Superior temporal gyrus (tissue), 1 donor: ENCODE measurements around the gene KIF3A.

ENCODE experiments used
- DNase-seq: peaks from one replicate; pipeline ENCODE4 v3.0.0-alpha.2; 2016; ENCODE audit errors: extremely low spot score

The KIF3A gene

GRCh38 chr5:132662925-132663770, 74.2 kb downstream of the KIF3A start:
- DNase-seq = no peak

DNA sequence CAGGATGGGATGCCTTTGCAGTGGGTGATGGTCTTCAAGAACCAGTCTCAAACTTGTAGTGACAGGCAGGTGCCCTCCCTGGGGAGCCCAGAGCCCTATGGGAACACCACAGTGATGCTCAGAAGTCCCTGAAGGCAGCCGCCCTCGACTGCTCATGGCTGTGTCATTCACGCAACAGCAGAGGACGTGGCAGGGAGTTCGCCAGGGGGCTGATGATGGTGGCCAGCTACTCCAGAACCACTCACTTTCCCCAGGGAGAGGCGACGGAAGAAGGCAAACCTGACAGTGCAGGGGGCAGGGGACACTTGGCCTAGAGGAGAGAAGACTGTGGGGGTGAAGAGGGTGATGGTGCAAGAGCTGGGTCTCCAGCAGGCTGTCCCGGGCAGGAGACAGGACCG, 75.3 kb downstream of the KIF3A start:
- no peak for DNase-seq

- no peak for DNase-seq
Observed at GRCh38 chr5:132661231-132662003, 75.9 kb downstream of the KIF3A start.

GRCh38 chr5:132659598-132660493, 77.5 kb downstream of the KIF3A start:
- no peak for DNase-seq

DNA sequence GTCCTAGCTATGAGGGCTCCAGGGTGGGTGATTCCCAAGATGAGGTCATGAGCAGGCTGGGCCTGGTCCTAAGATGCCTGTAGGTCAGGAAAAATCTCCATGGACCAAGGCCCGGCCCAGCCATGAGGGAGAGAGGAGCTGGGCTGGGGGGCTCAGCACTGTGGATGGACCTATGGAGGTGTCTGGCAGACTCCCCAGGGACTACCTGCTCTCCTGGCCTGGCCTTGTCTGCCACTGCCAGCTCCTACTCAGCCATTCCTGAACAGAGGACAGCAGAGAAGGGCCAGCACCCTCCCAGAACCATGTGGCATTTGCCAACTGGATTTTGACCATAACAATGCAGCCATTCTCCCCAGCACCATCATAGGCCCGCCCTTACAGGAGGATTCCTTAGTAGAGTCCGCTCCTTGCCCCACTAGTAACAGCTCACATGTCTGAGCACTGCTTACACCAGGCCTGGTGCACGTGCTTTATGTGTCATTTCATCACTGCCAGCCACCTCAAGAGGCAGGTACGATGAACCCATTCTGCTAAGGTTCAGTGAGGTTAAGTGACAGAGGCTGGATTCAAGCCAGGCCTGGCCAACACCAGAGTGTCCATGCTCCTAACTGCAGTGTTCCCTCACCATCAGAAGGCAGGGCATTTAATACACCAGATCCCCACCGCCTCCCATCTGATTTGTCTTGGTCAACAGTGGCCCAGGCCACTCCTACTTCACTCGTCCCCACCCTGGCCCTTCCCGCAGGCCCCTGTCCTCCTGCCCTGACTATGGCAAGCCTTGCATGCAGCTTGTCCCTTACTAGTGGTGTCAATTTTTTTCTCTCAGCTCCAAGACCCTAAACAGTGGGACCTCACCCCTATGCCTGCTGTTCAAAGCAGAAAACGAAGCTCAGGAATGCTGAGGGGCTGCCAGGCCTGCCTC, 78.7 kb downstream of the KIF3A start:
- DNase-seq = no peak

DNA sequence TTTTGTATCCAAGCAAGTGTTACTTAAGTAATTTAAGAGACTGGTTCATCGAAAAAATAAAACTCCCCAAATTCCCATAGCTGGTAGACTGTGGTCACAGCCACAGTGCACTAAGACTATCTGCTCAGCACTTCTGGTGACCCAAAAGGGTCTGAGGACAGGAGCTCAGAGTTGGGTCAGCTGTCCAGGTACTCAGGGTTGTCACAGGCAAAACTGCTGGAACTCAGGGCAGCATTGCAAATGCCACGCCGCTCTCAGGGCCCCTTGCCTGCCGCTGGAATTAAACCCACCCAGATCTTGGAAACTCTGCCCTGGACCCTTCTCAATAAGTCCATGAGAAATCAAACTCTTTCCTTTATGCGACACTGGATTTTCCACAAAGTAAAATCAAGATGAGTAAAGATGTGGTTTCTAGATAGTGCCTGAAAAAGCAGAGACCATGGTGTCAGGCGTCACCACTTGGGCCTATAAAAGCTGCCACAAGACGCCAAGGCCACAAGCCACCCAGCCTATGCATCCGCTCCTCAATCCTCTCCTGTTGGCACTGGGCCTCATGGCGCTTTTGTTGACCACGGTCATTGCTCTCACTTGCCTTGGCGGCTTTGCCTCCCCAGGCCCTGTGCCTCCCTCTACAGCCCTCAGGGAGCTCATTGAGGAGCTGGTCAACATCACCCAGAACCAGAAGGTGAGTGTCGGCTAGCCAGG, 79.5 kb downstream of the KIF3A start, which contains the start of gene IL13:
Gene IL13 (plus strand): TSS at position 498 of the 705 bp plus-strand sequence. CDS start 14 bp downstream, at position 512.
- no peak for DNase-seq

- DNase-seq = no peak
Observed at GRCh38 chr5:132656774-132657355, 80.5 kb downstream of the KIF3A start.

GRCh38 chr5:132655821-132656773, 81.2 kb downstream of the KIF3A start:
- peak; percentile 25 for DNase-seq

DNA sequence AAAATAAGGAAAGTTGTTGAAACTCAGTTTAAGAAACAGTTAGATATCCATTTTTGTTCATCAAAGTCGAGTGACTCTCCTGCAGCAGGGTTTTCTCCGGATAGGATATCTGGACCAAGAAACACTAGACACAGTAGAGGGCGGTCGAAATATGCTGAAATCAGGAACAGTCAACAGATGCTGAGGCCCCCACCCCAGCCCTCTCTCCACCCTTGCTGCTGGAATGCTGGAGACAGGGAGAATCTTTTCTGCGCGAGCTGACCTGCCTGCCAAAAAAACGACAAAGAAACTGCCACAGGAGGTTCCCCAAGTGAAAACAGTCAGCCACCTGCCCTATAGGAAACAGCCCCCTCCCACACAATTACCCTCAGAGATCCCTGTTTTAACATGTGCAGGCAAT, 83.6 kb downstream of the KIF3A start:
- no peak for DNase-seq

DNA sequence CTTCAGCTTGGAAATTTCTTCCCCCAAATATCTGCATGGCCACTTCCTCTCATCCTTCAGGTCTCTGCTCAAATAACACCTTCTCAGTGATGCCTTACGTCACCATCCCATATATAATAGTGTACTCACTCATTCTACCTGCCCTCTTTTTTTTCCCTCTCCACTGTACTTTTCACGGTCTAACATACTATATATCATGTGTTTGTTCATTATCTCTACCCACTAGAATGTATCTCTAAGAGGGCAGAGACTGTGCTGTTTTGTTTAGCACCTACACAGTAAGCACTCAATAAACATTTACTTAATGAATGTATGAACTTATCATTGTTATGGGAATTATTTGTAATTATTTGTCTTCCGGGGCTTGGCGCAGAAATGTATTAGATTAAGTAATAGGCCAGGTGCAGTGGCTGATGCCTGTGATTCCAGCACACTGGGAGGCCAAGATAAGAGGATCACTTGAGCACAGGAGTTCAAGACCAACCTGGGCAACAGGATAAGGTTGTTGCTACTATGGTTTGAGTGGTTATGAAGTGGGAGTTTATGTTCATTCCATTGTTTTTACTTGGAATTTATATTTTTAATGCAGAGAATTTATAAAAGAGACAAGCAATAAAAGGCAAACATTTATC, 85.4 kb downstream of the KIF3A start:
- no peak for DNase-seq

- DNase-seq = no peak
Observed at GRCh38 chr5:132648355-132648754, 89.0 kb downstream of the KIF3A start.

- DNase-seq = no peak
Observed at GRCh38 chr5:132647473-132647872, 89.9 kb downstream of the KIF3A start.

- no peak for DNase-seq
Observed at GRCh38 chr5:132646583-132647266, 90.6 kb downstream of the KIF3A start.

GRCh38 chr5:132644177-132644576, 93.2 kb downstream of the KIF3A start:
- DNase-seq = no peak
